GM19099 (cell line): Measurements from ENCODE around the gene KANSL3.

Experiments
- POLR2A ChIP-seq: IDR thresholded peaks from 3 replicates; pipeline ENCODE4 v1.6.1; 2011; ENCODE audit warnings: low read depth; ENCODE audit not compliant: insufficient read length; ENCODE audit errors: extremely low read depth

The KANSL3 gene

GRCh38 chr2:96663829-96664228 is 25.7 kb upstream of the KANSL3 start:
- TF ChIP-seq POLR2A, result no peak

- TF ChIP-seq POLR2A, result no peak
These were observed 25.1 kb upstream of the KANSL3 start for GRCh38 chr2:96663177-96663576.

DNA sequence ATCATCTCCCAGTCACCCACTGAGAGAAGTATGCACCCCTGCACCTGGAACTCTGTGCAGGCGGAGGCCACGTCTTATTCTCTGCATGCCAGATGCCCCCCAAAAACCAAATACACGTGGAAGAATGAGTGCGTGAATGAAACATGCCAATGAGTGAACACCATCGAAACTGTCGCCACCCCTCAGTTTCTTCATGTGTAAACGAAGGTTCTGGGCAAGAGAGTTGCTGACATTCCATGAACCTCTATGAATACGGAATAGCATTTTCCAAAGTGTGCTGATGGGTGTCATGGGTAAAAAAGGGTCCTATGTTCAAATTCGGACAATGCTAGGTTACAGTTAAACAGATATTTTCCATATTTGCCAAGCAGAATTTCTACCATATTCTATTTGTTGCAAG is 24.2 kb upstream of the KANSL3 start:
- TF ChIP-seq POLR2A, result no peak

GRCh38 chr2:96661324-96661723 is 23.2 kb upstream of the KANSL3 start:
- TF ChIP-seq POLR2A, result no peak

DNA sequence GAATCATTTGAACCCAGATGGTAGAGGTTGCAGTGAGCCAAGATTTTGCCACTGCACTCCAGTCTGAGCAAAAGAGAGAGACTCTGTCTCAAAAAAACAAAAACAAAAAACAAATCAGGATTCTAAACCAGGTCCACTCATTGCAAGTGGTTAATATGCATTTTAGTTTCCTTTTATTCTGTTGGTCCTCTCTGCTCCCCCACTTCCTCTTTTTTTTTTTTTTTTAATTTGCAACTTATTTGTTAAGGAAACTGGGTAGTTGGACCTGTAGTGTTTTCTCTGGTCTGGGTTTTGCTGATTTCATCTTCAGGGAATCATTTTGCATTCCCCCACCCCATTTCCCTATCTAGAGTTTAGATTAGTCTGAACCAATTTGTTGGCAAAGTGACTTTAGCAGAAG is 18.4 kb upstream of the KANSL3 start:
- TF ChIP-seq POLR2A, result no peak

GRCh38 chr2:96655526-96655925 is 17.4 kb upstream of the KANSL3 start:
- no peak for TF ChIP-seq POLR2A

DNA sequence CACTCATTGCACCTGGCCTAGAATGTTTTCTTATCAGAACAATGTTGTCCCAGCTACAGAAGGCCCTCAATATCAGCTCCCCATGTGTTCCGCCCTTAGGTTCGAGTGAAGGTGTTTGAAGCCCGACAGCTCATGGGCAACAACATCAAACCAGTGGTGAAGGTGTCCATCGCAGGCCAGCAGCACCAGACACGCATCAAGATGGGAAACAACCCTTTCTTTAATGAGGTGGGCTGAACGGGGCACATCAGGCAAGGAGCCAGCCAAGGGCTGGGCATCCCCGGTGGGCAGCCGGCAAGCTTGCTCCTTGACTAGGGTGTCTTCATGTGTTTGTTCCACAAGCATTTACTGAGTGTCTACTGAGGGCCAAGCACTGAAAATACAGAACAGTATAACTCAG is 13.7 kb upstream of the KANSL3 start:
- TF ChIP-seq POLR2A, result no peak

GRCh38 chr2:96649342-96649741 is 11.2 kb upstream of the KANSL3 start:
- TF ChIP-seq POLR2A, result no peak

DNA sequence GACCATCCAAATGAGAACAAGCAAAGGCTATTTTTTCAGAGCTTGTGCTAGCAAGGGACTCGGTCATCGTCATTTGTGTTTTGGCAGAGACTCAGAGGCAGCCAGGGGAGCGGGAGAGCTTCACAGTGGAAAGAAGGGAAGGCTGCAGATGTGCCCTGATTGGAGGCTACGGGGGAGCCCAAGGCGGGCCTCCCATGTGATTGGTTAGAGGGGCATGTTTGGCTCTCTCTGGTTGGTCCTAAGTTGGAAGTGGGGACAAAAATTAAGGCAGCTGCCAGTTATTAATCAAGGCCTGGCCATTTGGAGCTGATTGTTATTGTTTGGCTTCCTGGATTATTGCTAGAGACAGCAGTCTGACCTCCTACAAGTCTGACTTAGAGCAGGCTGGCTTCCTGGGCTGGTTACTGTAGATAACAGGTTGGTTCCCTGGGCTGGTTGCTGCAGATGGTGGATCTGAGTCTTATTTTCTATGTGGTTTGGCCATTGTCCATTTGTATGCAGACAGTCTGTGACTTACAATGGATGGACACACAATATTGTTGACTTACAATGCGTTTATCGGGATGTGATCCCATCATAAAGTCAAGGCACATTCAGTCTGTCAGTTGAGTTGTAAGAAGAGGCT is 10.3 kb upstream of the KANSL3 start:
- no peak for TF ChIP-seq POLR2A

GRCh38 chr2:96647681-96648080 is 9.6 kb upstream of the KANSL3 start:
- no peak for TF ChIP-seq POLR2A

- no peak for TF ChIP-seq POLR2A
These were observed 4.7 kb upstream of the KANSL3 start, which contains the start of gene FER1L5 for GRCh38 chr2:96642564-96643360. Gene FER1L5, plus strand, starts transcription at chr2:96642764. Its CDS starts 73 bp downstream, at chr2:96642837.

- TF ChIP-seq POLR2A, result no peak
These were observed 548 bp downstream of the KANSL3 start for GRCh38 chr2:96637385-96638143.

GRCh38 chr2:96636551-96637171 is 1.5 kb downstream of the KANSL3 start:
- no peak for TF ChIP-seq POLR2A

- TF ChIP-seq POLR2A, result no peak
These were observed 4.5 kb downstream of the KANSL3 start for GRCh38 chr2:96633641-96634040.

GRCh38 chr2:96631804-96632435 is 6.2 kb downstream of the KANSL3 start:
- no peak for TF ChIP-seq POLR2A
